Activated T-helper 1 cell treated with Interleukin-2 at 50 U/mL for 16 hours (primary cell): Measurements from ENCODE around the gene PAMR1.

ENCODE experiments used
- DNase-seq: peaks from one replicate; pipeline ENCODE4 v3.0.0-alpha.2; 2020; ENCODE audit warnings: low read depth

PAMR1 gene

DNA sequence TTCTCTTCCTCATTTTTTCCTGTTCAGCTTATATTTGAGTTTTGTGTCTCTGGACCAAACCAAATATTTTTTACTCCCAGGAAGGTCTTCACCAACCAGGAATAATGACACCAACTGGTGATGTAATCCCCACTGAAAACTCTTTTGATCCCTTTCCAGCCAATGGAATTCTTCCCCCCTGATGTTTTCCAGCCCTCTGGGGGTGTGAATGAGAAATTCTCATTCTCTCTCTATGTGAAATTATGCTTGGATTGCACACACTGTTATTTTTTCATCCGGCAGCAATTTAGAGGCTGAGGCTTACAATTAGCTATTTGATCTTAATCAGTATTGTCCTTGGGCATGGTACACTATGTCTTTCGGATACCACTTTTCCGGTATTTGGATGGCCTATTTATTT is 66.6 kb downstream of the PAMR1 start:
- no peak for DNase-seq

DNA sequence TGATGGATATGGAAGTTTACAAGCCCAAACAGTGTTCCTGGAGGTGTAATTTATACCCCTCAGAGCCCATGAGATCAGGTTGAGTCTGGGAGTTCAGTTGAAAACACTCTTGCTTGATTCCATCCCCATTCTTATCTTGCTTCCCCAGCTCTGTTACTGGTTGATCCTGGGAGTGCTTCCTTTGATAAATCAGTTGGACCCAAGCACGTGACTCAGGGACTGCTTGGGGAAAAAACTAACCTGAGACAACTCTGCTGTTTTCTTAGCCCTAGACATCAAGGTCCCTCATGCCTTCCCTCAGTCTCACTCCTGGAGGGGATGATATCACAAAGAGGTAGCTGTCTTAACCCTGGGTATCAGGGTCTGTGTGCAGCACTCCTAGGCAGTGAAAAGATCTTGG is 71.1 kb downstream of the PAMR1 start:
- DNase-seq, result no peak

- DNase-seq, result no peak
Observed at GRCh38 chr11:35436581-35437250, 88.7 kb downstream of the PAMR1 start.

DNA sequence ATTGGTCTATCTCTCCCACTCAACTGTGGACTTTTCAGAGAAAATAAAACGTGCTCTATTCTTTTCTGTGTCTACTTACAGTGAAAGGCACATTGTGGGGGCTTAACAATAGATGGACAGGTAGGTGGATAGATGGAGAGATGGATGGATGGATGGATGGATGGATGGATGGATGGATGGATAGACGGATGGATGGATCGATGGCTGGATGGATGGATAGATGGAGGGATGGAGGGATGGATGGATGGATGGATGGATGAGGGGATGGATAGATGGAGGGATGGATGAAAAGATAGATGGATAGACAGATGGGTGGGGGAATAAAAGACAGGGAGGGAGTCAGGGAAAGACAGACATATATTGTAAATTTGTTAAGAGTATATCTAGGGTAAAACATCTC is 91.8 kb downstream of the PAMR1 start:
- DNase-seq, result no peak

GRCh38 chr11:35432464-35432863 is 93.0 kb downstream of the PAMR1 start:
- no peak for DNase-seq

DNA sequence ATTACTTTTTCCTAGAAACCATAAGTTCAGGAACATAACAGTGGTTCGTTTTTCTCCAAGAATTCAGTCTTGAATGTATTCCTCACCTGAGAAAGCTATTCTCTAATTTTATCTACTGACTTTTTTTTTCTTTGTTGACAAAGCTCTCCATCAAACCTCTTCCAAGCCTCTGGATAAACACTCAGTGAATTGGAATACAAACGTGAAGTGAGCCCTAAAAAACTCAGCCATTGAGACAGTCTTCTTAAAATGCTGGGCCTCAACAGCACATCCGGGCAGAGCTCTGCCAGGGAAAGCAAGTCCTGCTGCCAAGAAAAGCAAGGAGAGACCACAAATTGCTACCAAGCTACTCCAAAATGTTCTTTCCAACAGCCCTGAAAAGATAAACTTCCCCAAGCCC is 98.3 kb downstream of the PAMR1 start:
- DNase-seq, result no peak

- no peak for DNase-seq
Observed at GRCh38 chr11:35426351-35426750, 99.1 kb downstream of the PAMR1 start.

DNA sequence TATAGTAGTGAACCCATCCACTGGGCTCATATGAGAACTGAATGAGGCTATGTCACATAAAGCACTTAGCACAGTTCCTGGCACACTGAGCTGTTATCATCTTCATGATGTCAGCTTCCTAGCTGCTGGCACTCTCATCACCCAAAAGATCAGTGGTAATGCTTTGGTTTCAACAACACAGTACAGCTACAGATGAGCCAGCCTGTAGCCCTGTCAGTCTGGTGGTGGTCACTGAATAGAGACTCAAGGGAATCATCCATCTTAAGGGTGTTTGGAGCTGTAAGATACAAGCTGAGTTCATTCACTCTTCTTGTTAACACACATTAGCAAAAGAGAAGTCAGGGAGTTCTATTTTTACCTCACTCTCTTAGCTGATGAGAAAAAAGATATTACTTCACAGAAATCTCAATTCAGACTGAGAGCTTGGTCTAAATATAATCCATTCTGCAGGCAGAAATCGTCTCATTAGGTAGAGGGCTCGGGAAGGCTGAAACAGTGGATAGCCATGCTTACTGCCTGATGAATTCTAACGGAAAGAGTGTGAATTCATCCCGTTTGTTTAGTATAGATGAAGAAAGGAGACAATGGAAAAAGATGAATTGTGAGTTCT is 99.7 kb downstream of the PAMR1 start:
- DNase-seq, result no peak

- DNase-seq, result no peak
Observed at GRCh38 chr11:35424157-35424940, 101.1 kb downstream of the PAMR1 start.

GRCh38 chr11:35420371-35420770 is 105.0 kb downstream of the PAMR1 start:
- DNase-seq, result no peak

DNA sequence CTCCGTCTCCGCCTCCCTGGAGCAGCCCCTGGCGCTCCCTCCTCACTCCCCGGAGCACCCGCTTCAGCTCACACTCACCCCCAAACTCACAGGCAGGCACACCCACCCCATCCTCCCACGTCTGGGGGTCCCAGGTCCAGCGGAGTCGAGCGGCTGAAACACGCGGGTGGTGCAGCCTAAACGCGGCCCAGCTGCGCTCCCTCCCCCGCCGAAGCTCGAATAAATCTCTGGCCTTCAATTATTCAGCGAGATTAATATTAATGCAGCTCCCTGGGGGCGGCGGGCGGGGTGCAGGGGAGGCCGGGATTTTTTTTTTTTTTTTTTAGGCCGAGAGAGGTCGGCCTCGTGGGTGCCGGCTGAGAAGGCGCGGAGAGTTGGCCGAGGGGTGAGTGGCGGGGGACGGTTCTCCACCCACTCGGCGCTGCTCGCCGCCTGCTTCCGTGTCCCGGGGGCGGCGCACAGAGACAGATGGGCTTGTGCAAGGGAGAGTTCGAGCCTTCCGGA is 105.5 kb downstream of the PAMR1 start:
- no peak for DNase-seq

GRCh38 chr11:35419184-35419829 is 106.1 kb downstream of the PAMR1 start, which contains the start of gene SLC1A2:
Gene SLC1A2, minus strand, starts transcription at chr11:35419558. Its CDS starts 592 bp downstream, at chr11:35418966.
- no peak for DNase-seq

GRCh38 chr11:35418282-35419183 is 106.9 kb downstream of the PAMR1 start:
- no peak for DNase-seq

DNA sequence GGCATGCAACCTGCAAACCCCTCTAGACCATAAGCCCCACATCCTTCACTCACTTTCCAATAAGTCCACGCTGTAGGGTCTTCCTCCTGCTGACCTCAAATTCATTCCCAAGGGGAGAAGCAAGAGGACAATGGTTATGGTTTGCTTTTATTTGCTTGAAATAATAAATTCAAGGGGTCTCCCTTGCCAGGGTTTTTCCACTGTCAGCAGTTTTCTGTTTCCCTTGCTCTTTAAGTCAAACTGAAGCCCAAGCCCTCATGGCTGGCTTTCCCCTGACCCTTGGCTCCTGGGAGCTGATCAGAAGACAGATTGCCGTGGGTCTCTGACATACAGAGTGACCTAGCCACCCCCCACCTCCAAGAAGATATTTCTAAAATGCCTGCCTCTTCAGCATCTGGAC is 109.9 kb downstream of the PAMR1 start:
- DNase-seq, result no peak

GRCh38 chr11:35414776-35415175 is 110.6 kb downstream of the PAMR1 start:
- no peak for DNase-seq

DNA sequence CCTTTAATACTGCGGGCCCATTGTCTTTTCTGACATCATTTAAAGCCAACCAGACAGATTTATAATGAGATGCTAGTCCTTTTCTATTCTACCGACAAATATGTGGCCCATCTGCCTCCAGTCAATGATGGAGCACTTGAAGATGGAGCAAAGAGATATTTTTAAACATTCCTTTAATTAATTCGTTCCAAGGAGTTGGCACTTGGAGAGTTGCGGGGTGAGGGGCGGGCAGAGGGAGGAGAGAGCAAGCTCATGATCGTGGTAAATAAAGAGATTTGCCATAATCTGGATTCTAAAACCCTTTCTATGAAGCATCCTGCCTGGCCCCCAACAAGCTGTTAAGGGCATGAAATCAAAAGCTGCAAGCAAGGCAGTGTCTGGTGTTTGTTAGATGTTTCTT is 111.1 kb downstream of the PAMR1 start:
- no peak for DNase-seq

- DNase-seq, result no peak
Observed at GRCh38 chr11:35413598-35413997, 111.8 kb downstream of the PAMR1 start.

DNA sequence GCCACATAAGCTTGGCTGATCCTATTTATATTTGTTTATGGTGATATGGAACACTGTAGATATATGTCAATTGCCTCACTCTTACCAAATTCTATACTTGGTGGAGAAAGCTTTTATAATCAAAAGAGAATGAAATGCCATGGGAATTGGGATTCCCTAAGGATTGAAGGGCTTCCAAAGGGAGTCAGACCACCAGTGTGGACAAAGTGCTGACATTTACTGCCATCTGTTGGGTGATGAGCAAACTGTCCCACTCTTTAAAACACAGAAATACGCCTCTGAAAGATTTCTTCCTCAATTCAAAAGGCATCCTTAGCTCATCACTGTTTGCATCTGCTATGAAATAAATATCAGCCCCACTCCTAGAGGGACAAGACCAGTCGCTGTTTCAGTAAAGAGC is 113.1 kb downstream of the PAMR1 start:
- no peak for DNase-seq

DNA sequence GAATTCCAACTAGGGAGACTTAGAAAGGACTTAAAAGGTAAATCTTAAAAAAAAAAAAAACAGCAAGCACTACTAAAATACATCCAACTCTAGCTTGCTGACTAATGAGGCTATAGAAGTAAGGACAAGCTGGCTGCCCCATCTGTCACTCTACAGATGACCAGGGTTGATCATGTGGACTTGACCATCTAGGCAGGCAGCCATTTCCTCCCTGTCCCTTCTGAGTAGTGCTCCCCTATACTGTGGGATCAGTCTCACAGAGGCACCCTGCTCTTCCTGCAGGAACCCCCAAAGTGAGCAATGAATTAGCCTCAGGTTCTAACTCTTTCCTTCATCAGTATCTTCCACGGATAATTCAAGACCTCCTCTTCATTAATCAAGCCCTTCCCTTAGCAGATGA is 118.4 kb downstream of the PAMR1 start:
- no peak for DNase-seq

DNA sequence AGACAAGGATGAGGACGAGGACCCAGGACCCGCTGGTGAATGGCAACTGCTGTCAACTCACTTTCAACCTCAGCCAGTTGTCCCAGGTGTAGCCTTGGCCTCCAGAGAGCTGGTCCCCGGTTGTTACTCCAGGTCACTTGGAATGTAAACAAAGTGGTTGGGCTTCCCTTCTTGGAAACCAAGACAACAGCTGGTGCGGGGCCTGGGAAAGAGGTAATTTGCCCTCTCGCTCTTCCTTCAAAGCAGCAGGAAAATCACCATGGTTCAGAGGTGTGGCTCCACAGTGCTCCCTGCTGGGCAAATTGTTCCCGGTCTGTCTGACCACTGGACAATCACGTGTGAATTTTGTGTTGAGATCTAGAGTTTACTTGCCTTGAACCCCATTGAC is 121.0 kb downstream of the PAMR1 start:
- DNase-seq, result no peak

GRCh38 chr11:35403765-35404387 is 121.5 kb downstream of the PAMR1 start:
- no peak for DNase-seq
